GM19328 (cell line): ENCODE results near the gene ASNS.
"Not testable (repeated sequence)": the region's sequence is repeated elsewhere in the genome, so short reads cannot be mapped to it uniquely, and the experiment has no call there.

Experiments used
- ATAC-seq: cut with Tn5 transposase; IDR thresholded peaks from one replicate; pipeline ENCODE4 v1.9.1; 2021; ENCODE audit warnings: mild to moderate bottlenecking, moderate library complexity; ENCODE audit not compliant: unreplicated experiment

ASNS gene

GRCh38 chr7:97872025-97872669 is at the start of gene ASNS:
Gene ASNS (minus strand): TSS chr7:97872408. CDS start chr7:97869156, 3,252 bp downstream.
- peak; percentile 100 for ATAC-seq

DNA sequence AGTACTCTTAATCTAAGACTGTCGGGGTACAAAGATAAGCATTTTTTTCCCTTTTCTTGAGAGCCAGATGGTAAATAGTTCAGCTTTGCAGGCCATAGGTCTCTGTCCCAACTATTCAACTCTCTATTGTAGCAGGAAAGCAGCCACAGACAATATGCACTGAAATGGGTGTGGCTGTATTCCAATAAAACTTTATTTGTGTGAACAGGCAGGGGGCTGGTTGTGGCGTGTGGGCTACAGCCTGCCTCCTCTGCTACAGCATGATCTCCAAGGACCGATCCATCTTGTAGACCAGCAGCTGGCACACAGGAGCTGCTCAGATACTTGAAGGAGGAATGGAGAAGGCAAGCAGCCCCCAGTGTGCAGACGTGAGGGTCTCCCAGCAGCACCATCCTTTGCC is 49.0 kb upstream of the ASNS start:
- not testable (repeated sequence) for ATAC-seq

DNA sequence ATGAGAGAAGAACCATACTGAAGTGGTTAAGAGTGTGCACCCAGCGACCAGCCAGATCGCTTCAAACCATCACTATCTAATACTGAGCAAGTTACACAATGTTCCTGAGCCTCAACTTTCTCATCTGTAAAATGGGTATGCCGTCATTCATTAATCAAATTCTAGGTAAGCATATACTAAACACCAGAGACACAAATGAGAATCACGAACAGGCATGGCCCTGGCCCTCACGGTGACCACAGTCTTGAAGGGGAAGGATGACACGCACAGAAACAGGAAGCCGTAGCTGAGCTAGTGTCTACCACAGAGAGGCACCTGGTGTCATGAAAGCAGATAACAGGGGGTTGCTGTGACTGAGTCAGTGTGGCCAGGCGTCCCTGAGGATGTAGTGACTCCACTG is 43.1 kb upstream of the ASNS start:
- not testable (repeated sequence) for ATAC-seq

DNA sequence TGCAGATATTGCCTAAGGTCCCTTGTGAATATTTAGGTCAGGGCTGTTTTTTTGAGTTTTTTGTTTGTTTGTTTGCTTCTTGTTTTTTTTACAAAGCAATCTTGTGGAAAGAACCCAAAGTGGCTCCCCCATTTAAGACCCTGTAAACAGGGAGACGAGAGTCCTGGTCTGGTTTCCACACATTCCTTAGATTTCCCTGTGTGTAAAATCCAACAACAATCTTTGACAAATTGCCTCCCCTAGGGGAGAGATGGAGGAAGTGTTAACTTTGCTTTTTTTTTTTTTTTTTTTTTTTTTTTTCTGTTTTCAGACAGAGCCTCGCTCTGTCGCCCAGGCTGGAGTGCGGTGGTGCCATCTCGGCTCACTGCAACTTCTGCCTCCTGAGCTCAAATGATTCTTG is 40.1 kb upstream of the ASNS start:
- ATAC-seq = not testable (repeated sequence)

GRCh38 chr7:97896893-97897292 is 24.7 kb upstream of the ASNS start:
- ATAC-seq = not testable (repeated sequence)

DNA sequence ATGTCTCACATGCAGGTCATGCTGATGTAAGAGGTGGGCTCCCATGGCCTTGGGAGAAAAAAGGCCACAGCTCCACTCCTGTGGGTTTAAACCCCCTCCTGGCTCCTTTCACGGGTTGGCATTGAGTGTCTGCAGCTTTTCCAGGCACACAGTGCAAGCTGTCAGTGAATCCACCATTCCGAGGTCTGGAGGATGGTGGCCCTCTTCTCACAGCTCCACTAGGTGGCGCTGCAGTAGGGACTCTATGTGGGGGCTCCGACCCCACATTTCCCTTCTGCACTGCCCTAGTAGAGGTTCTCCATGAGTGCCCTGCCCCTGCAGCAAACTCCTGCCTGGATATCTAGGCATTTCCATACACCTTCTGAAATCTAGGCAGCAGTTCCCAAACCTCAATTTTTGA is 19.5 kb upstream of the ASNS start:
- ATAC-seq = not testable (repeated sequence)

GRCh38 chr7:97879527-97879926 is 7.3 kb upstream of the ASNS start:
- ATAC-seq = not testable (repeated sequence)

DNA sequence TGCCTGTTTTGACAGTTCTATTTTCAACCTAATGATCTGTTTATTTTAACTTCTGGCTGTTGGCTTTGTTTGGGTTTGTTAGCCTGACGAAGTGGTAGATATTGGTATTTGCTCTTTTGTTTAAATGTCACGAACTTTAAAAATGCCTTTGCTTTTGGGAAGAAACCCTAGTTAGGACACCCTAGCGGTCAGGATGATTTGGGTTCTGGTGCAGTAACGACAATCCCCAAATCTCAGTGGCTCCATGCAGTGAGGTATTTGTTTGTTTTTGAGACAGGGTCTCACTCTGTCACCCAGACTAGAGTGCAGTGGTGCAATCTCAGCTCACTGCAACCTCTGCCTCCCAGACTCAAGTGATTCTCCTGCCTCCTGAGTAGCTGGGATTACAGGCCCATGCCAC is 2.7 kb upstream of the ASNS start:
- ATAC-seq = not testable (repeated sequence)

- no peak for ATAC-seq
Measured at GRCh38 chr7:97873606-97874005, 1.4 kb upstream of the ASNS start.

DNA sequence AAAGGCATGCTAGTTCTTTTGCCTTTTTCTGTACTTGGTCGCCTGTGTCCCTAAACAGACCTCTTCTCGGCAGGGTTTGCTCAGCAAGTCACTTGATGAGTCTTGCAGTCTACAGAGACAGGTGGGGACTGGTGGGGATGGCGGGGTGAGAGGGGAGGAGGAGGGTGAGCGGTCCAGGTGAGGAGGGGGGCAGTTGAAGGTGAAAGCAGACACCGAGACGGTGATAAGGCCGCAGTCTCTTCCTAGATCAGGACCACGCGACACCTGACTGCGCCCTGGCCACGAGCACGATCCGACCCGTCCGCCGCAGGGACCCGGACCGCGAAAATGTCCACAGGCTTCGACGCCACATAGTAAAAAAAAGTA is 566 bp downstream of the ASNS start:
- ATAC-seq = peak; percentile 7

- ATAC-seq = no peak
Measured at GRCh38 chr7:97868788-97869187, 3.4 kb downstream of the ASNS start.

GRCh38 chr7:97868314-97868713 is 3.9 kb downstream of the ASNS start:
- ATAC-seq = no peak

DNA sequence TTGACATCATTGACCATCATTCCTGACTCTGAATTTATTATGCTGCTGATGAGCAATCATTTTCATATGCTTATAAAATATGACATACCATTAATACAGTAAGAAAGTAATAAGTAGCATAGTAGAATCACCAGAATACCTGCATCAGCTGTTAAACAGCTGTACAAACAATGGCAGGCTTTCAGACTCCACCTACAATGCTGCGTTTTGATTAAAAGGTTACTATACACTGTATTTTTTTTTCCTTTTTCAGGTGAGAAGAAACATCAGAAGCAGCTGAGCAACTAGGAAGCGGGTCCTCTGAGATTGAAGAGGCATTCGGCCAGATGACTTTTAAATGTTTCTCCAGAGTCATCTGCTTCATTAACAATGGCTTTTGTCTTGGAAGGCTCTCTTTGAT is 7.1 kb downstream of the ASNS start:
- no peak for ATAC-seq

GRCh38 chr7:97859606-97860204 is 12.5 kb downstream of the ASNS start:
- ATAC-seq = no peak

DNA sequence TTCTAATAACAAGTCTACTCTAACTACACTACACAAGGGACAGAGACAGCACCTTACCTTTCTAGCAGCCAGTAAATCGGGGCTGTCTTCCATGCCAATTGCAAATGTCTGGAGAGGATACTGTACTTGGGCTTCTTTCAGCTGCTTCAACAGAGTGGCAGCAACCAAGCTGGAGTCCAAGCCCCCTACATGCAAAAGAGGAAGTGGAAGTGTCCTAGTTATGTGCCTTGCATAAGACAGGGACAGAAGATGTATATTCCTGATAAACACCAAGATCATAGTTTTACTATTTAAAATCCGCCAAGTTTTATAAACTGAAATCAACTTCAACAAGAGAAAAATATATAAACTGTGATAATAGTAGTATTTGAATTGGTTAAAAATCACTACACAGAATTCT is 14.0 kb downstream of the ASNS start:
- no peak for ATAC-seq

DNA sequence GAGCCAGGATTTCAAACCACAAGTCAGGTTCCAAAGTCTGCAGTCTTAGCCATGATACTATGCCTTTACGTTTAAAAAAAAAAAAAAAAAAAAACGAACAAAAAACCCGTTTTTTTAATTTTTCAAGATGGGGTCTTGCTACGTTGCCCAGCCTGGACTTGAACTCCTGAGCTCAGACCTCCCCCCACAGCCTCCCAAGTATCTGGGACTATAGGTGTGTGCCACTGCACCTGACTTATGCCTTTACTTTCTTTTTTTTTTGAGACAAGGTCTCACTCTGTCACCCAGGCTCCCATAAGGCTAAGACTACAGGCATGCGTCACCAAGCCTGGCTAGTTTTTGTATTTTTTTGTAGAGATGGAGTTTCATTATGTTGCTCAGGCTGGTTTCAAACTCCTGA is 14.7 kb downstream of the ASNS start:
- ATAC-seq = no peak

DNA sequence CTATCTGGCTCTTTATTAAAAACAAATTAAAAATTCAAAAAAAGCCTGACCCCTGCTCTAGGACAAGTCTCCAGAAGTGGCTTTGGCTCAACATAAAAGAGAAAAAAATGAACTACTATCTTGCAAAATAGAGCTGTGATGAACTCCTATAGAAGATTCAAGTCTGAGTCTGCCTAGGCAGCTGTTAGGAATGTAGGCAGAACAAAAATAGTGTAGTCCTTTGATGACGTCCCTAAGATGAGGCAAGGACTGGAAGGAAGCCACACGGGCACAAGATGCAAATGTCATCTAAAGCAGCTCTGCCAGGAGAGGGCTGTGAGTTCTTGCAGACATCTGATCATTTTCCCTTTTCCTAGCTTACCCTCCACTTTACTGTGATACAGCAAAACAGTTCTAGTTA is 20.5 kb downstream of the ASNS start:
- no peak for ATAC-seq

GRCh38 chr7:97850262-97851031 is 21.8 kb downstream of the ASNS start:
- ATAC-seq = not testable (repeated sequence)

DNA sequence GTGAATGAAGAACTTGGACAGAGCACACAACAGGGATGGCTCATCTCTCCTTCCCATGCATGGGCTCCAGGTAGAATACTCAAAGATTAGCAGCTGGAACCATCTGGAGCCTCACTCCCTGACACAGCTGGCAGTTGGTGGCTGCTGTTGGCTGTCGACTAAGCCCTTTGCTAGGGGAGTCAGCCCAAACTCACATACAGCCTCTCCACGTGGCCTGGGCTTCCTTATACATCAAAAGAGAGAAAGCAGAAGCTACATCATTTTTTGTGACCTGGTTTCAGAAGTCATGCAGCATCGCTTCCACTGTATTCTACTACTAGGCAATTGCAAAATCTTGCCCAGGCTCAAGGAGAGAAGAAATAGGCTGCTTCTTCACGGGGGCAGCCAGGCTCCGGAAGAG is 24.4 kb downstream of the ASNS start:
- no peak for ATAC-seq

- ATAC-seq = no peak
Measured at GRCh38 chr7:97846945-97847344, 25.3 kb downstream of the ASNS start.

DNA sequence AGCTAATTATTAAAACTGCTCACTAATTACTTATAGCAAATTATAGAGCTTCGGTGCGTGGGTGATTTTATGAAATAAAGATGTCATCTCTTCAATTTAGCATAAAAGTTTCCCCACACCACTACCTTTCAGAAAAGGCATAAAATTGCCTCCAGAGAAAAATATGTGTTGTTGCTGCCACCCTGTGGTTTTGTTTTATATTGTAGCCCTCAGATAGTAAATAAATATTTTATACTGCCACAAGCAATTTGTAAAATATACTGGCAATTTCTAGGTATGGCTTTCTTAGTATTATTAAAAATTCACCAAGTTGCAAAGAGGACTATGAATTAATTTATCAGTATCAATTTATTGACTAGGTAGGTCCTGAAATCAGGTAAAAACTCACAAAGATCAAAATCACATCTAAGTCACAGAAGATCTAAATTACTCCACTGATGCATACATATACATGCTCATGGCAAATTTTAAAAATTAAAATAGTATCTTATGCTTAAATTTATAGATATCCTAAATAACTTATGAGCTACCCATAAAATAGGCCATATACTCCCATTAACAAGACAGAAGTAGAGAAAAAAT is 26.5 kb downstream of the ASNS start:
- no peak for ATAC-seq

DNA sequence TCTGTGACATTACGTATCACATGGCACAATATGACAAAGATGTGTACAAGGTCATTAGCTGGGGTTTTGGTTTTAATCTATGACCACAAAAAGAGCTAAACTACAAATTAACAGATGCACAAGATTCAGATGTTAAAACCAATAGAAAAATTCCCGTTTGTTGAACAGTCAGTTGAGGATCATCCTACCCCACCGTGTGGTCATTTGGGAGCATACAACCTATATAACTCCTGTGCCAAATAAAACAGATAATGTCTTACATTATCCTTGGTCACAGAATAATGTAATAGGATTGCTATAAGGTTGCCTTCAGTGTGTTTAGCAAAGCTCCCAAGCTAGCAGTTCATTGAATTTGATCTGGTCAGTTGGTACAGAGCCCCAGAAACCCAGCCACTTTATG is 28.2 kb downstream of the ASNS start:
- no peak for ATAC-seq
